ENCODE data around the gene LRP10. TPM values are rescaled to one million over a fixed set of nuclear protein-coding genes. Genes with fewer than 3 reads are reported as not detected.

Gene LRP10
- total RNA-seq, 2 experiments from 2014 or later, result 62.4 to 64.3 TPM

DNA sequence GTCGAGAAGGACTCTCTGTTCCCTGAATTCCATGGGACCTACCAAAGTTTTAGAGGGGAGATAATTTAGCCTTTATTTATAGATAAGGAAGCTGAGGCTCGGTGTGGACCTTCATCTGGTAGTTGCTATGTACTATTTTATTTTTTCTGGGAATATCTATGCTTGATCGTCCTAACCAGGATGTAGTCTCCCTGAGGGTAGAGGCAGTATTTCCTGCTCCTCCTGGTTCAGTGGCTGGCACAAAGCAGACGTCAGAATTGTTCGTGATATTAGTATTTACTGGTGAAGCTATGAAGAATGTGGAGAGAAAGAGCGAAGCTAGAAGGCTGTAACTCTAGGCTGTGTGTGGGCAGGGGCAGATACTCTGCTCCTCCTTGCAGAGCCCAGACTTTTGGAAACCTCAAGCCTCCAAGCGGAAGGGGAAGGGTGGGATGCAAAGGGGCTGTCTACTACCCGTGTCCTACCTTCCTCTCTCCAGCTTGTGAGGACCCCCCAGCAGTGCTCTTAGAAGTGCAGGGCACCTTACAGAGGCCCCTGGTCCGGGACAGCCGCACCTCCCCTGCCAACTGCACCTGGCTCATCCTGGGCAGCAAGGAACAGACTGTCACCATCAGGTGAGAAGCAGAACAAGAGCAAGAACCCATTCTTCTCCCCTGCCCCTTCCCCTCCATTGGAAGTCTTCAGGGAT is 1.4 kb downstream of the LRP10 start:
- Mint-ChIP-seq H3K9me3 (no peaks in the 10 kb centered on the region), H3K4me1 (ENCODE audit: low read depth) (peaks cover 33% of the 10 kb centered on the region), H3K27me3 (no peaks in the 10 kb centered on the region), H3K36me3 (peaks cover 30% of the 10 kb centered on the region), H3K27ac (peak overlapping the region; percentile 90), H3K4me3 (peak overlapping the region; percentile 88)
- DNase-seq, result no peak
- intact Hi-C loops (cut with micrococcal nuclease), result loop anchor here (1.0 kb wide), 1 partner anchor 27 kb away; no protein-coding TSS in a partner anchor
- CTCF ChIA-PET, result interaction anchor here (0.6 to 6.4 kb wide), 33 partner anchors 10 to 316 kb away, joined by 3 to 115 read pairs (median 4); partner anchors contain the start of genes DAD1, HAUS4, PRMT5 and RBM23
- POLR2A ChIA-PET, result interaction anchor here (0.5 to 2.7 kb wide), 10 partner anchors 9 to 284 kb away, joined by 3 to 16 read pairs (median 4); partner anchors contain the start of genes DAD1, OXA1L, PRMT5 and RBM23

DNA sequence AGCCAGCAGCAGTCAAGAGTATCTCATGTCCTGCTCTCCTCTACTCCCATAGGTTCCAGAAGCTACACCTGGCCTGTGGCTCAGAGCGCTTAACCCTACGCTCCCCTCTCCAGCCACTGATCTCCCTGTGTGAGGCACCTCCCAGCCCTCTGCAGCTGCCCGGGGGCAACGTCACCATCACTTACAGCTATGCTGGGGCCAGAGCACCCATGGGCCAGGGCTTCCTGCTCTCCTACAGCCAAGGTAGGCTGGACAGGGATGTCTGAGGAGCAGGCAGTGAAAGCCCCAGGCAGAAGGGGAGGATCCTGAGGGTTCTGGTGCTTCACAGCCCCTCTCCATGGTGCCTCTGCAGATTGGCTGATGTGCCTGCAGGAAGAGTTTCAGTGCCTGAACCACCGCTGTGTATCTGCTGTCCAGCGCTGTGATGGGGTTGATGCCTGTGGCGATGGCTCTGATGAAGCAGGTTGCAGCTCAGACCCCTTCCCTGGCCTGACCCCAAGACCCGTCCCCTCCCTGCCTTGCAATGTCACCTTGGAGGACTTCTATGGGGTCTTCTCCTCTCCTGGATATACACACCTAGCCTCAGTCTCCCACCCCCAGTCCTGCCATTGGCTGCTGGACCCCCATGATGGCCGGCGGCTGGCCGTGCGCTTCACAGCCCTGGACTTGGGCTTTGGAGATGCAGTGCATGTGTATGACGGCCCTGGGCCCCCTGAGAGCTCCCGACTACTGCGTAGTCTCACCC is 3.6 kb downstream of the LRP10 start:
- H3K27me3 Mint-ChIP-seq, result no peaks in the 10 kb centered on the region
- DNase-seq, result no peak

DNA sequence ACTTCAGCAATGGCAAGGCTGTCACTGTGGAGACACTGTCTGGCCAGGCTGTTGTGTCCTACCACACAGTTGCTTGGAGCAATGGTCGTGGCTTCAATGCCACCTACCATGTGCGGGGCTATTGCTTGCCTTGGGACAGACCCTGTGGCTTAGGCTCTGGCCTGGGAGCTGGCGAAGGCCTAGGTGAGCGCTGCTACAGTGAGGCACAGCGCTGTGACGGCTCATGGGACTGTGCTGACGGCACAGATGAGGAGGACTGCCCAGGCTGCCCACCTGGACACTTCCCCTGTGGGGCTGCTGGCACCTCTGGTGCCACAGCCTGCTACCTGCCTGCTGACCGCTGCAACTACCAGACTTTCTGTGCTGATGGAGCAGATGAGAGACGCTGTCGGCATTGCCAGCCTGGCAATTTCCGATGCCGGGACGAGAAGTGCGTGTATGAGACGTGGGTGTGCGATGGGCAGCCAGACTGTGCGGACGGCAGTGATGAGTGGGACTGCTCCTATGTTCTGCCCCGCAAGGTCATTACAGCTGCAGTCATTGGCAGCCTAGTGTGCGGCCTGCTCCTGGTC is 4.3 kb downstream of the LRP10 start:
- no peaks in the 10 kb centered on the region for H3K9me3 Mint-ChIP-seq
- intact Hi-C loops (cut with micrococcal nuclease), result no loop called here
- H3K36me3 Mint-ChIP-seq, result peaks cover 36% of the 10 kb centered on the region
- H3K4me1 Mint-ChIP-seq (ENCODE audit: low read depth), result peaks cover 23% of the 10 kb centered on the region
- CTCF ChIA-PET, result interaction anchor here (1.4 kb wide), 2 partner anchors 9 to 24 kb away, joined by 3 to 4 read pairs; no protein-coding TSS in a partner anchor
- no peak overlapping the region for H3K4me3 Mint-ChIP-seq
- no peak for DNase-seq
- no peak overlapping the region for H3K27ac Mint-ChIP-seq
- no peaks in the 10 kb centered on the region for H3K27me3 Mint-ChIP-seq
- POLR2A ChIA-PET, result no interaction called here

More for the DNA sequence above, 3.6 kb downstream of the LRP10 start:
- POLR2A ChIA-PET, result no interaction called here
- Mint-ChIP-seq H3K4me1 (ENCODE audit: low read depth) (peaks cover 29% of the 10 kb centered on the region), H3K4me3 (no peak overlapping the region), H3K9me3 (no peaks in the 10 kb centered on the region), H3K36me3 (peaks cover 36% of the 10 kb centered on the region), H3K27ac (no peak overlapping the region)
- CTCF ChIA-PET, result interaction anchor here (0.6 to 6.4 kb wide), 2 partner anchors 9 to 110 kb away, joined by 3 to 115 read pairs; partner anchors contain the start of gene REM2
- intact Hi-C loops (cut with micrococcal nuclease), result no loop called here

DNA sequence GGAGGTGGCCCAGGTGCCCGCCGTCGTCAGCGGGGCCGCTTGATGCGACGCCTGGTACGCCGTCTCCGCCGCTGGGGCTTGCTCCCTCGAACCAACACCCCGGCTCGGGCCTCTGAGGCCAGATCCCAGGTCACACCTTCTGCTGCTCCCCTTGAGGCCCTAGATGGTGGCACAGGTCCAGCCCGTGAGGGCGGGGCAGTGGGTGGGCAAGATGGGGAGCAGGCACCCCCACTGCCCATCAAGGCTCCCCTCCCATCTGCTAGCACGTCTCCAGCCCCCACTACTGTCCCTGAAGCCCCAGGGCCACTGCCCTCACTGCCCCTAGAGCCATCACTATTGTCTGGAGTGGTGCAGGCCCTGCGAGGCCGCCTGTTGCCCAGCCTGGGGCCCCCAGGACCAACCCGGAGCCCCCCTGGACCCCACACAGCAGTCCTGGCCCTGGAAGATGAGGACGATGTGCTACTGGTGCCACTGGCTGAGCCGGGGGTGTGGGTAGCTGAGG is 5.5 kb downstream of the LRP10 start:
- H3K36me3 Mint-ChIP-seq, result peaks cover 36% of the 10 kb centered on the region
- no peaks in the 10 kb centered on the region for H3K9me3 Mint-ChIP-seq
- no peak overlapping the region for H3K4me3 Mint-ChIP-seq
- H3K4me1 Mint-ChIP-seq (ENCODE audit: low read depth), result peaks cover 25% of the 10 kb centered on the region
- ChIA-PET CTCF (interaction anchor here (1.4 kb wide), 2 partner anchors 8 to 23 kb away, joined by 3 to 4 read pairs; no protein-coding TSS in a partner anchor), POLR2A (no interaction called here)
- no peak overlapping the region for H3K27ac Mint-ChIP-seq
- H3K27me3 Mint-ChIP-seq, result no peaks in the 10 kb centered on the region
- intact Hi-C loops (cut with micrococcal nuclease), result no loop called here
- no peak for DNase-seq

DNA sequence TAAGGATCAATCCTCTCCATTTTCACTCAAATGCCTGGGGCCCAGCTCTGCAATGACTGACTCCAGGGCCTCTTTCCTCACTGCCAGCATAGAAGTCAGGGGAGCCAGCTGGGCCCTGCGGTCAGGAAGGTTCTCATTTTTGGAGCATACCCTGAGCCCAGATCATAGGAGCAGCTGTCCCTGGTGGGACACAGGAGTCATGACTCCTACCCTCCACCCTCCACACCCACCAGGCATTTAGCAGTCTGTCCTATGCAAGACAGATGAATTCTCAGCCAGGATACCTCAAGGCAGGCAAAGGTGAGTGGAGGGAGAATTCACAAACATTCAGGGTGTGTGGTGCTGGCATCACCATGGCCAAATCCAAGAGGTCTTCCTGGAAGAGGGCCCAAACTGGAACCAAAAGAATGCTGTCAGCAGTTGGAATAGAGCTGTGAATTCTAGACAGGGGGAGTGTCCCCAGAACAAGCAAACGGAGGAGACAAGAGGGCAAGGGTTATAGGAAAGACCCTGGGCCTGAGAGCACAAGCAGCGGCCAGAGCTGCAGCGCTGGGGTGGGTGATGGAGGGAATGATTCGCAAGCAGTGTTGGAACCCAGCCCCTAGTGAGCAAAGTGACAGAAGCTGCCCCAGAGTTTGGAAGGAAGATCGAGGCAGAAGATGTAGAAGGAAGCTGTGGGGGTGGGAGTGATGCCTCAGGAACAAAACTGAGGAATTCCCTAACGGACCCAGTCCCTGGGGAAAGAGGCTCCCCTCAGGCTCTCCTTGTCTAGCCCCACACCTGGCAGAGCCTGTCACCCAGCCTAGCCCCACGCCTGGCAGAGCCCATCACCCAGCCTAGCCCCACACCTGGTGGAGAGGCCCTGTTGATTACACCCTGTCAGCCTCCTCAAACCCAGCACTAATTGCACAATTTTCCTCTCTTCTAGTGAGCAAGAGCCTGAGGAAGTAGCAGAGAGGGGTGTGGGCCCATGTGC is 7.0 kb downstream of the LRP10 start:
- Mint-ChIP-seq H3K4me3 (no peak overlapping the region), H3K27ac (no peak overlapping the region), H3K36me3 (peaks cover 30% of the 10 kb centered on the region), H3K27me3 (no peaks in the 10 kb centered on the region), H3K9me3 (no peaks in the 10 kb centered on the region), H3K4me1 (ENCODE audit: low read depth) (peaks cover 24% of the 10 kb centered on the region)
- CTCF ChIA-PET, result interaction anchor here (0.9 to 1.2 kb wide), 2 partner anchors 8 to 23 kb away, joined by 3 to 4 read pairs; no protein-coding TSS in a partner anchor
- intact Hi-C loops (cut with micrococcal nuclease), result no loop called here
- POLR2A ChIA-PET, result no interaction called here
- no peak for DNase-seq

DNA sequence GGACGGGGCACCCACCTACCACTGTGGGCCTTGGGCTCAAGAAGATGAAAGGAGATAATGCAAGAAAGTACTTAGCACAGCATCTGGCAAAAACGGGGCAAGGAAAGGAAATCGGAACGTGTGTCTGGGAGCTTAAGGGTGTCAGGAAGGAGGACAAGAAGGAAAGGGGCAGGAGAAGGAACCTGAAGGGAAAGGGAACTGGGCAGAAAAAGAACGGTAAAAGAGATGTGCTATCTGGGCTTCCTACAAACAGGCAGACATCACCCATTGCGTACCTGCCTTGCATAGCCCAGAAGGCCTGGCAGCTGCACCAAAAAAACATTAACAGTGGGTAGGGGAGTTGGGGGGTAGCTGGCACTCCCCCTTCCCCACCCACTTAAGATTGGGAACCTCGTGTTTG is 10.5 kb downstream of the LRP10 start:
- DNase-seq, result no peak
- intact Hi-C loops (cut with micrococcal nuclease), result no loop called here
- no peaks in the 10 kb centered on the region for H3K27me3 Mint-ChIP-seq
- POLR2A ChIA-PET, result interaction anchor here (1.0 to 1.9 kb wide), 3 partner anchors 8 to 11 kb away, joined by 3 to 8 read pairs (median 3); partner anchors contain the start of gene LRP10
- no peaks in the 10 kb centered on the region for H3K9me3 Mint-ChIP-seq
- H3K4me3 Mint-ChIP-seq, result no peak overlapping the region
- peaks cover 29% of the 10 kb centered on the region for H3K4me1 Mint-ChIP-seq (ENCODE audit: low read depth)
- H3K27ac Mint-ChIP-seq, result no peak overlapping the region
- CTCF ChIA-PET, result interaction anchor here (1.0 to 9.0 kb wide), 5 partner anchors 10 to 312 kb away, joined by 3 to 115 read pairs (median 4); partner anchors contain the start of gene LRP10
- peaks cover 11% of the 10 kb centered on the region for H3K36me3 Mint-ChIP-seq

DNA sequence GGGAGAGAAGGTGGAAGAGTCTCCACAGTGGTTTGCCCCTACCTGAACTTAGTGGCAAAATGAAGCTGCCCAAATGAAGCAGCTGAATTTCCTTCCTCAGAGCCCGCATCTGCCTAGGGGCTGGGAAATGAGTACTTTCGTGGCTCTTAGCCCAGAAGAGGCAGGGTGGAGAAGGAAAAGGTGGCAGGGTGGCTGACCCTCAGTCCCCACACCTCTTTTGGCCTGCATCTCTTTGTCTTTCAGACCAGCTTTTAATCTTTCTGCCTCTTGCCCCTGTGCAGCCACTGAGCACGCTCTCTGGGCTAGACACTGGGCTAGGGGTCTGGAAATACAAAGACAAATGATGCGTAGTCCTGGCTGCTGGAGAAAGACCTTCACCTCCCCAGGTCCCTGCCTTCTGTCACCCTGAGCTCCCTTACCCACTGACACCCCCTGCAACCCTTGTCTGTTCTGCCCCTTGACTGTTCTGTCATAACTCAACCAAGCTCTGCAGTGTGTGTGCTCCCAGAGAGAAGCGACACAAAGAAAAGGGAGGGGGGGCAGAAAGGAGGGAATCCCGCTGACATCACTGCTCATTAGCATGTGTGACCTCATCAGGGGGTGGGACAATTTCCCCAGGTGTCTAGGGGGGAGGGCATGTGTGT is 11.1 kb downstream of the LRP10 start:
- CTCF ChIA-PET, result interaction anchor here (1.0 to 9.0 kb wide), 6 partner anchors 10 to 312 kb away, joined by 3 to 115 read pairs (median 6); partner anchors contain the start of gene LRP10
- Mint-ChIP-seq H3K36me3 (peaks cover 9% of the 10 kb centered on the region), H3K4me3 (no peak overlapping the region), H3K27me3 (no peaks in the 10 kb centered on the region), H3K9me3 (no peaks in the 10 kb centered on the region), H3K4me1 (ENCODE audit: low read depth) (peaks cover 35% of the 10 kb centered on the region), H3K27ac (no peak overlapping the region)
- DNase-seq, result peak; percentile 53
- POLR2A ChIA-PET, result interaction anchor here (1.0 to 1.9 kb wide), 4 partner anchors 7 to 14 kb away, joined by 3 to 8 read pairs (median 4); partner anchors contain the start of gene LRP10
- intact Hi-C loops (cut with micrococcal nuclease), result no loop called here

DNA sequence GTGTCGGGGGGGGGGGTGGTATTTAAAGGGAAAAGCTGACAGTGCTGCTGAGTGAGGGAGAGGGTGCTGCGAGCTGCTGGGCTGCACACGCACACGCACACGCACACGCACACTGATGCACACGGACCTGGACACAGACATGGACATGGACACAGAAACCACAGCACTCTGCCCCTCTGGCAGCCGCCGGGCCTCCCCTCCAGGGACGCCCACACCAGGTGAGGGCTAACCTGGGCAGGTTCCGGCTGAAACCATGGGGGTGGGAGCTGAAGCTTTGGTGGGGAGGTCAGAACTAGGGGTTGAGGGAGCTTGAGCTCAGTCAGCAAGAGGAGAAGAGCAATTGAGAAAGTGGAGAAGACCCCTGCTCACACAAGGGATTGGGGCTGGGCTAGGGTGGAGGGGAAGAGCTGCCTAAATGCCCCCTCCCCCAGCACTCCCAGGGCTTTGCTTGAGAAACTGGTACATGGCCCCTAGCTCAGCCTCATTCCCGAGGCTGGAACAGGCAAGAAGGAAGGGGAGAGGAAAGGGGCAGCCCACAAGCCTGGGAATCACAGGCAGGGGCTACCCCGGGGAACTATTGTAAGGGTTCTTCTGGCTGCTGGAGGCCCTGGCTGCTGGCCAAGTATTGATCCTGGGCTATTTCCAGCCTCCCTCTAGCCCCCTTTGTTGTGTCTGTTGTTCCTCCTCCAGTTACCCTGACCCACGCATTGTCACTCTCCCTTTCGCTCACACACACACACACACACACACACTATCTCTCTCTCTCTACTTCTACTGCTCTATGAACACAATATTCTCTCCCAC is 11.8 kb downstream of the LRP10 start, which contains the start of gene REM2:
Gene REM2, plus strand, starts transcription at position 50 of the 804 bp plus-strand sequence. Its CDS starts 66 bp downstream, at position 116.
- no peak for DNase-seq
- H3K27ac Mint-ChIP-seq, result no peak within 1 kb of the TSS
- no peaks in the 10 kb centered on the region for H3K9me3 Mint-ChIP-seq
- no peaks in the 10 kb centered on the region for H3K27me3 Mint-ChIP-seq
- intact Hi-C loops (cut with micrococcal nuclease), result no loop called here
- CTCF ChIA-PET, result interaction anchor here (1.5 to 9.0 kb wide), 4 partner anchors 11 to 313 kb away, joined by 4 to 115 read pairs (median 8); partner anchors contain the start of gene LRP10
- H3K4me1 Mint-ChIP-seq (ENCODE audit: low read depth), result peaks cover 42% of the 10 kb centered on the region
- POLR2A ChIA-PET, result interaction anchor here (0.5 to 1.9 kb wide), 3 partner anchors 10 to 130 kb away, joined by 3 to 8 read pairs (median 6); no protein-coding TSS in a partner anchor
- H3K4me3 Mint-ChIP-seq, result no peak within 1 kb of the TSS
- H3K36me3 Mint-ChIP-seq, result peaks cover 2% of the 10 kb centered on the region

DNA sequence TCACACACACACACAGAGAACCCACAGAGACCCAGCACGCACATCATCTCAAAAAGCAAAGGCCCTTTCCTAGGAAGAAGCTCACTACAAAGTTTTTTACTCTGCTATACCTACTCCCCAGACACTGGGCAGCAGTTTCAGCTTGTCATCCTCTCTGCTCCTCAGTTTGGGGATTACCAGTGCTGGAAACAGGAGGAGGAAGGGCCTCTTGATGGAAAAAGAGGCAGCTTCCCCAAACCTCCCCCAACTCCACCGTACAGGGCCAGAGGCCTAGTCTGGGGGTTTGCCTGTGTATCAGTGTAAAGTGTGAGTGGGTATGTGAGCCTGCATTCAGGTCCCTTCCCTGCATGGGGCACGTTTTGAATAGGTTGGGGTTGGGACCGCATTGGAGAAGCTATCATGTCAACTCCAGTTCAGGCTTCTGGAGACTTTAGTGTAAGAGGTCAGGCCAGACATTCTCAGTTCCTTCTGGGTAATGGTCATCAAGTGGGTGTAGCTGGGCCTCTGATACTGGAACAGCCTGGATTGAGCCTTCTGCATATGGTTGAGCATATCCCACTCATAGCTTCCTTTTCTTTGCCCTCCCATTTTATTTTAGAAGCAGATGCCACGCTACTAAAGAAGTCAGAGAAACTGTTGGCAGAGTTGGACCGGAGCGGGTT is 12.7 kb downstream of the LRP10 start:
- ChIA-PET POLR2A (interaction anchor here (1.6 kb wide), 1 partner anchor 12 kb away, joined by 6 read pairs; no protein-coding TSS in a partner anchor), CTCF (interaction anchor here (1.1 to 9.0 kb wide), 6 partner anchors 12 to 314 kb away, joined by 3 to 115 read pairs (median 6); partner anchors contain the start of gene LRP10)
- DNase-seq, result no peak
- H3K9me3 Mint-ChIP-seq, result no peaks in the 10 kb centered on the region
- no peaks in the 10 kb centered on the region for H3K27me3 Mint-ChIP-seq
- H3K36me3 Mint-ChIP-seq, result no peaks in the 10 kb centered on the region
- H3K4me1 Mint-ChIP-seq (ENCODE audit: low read depth), result peaks cover 44% of the 10 kb centered on the region
- intact Hi-C loops (cut with micrococcal nuclease), result no loop called here
- H3K27ac Mint-ChIP-seq, result no peak overlapping the region
- no peak overlapping the region for H3K4me3 Mint-ChIP-seq

All from activated CD4-positive, alpha-beta memory T cell treated with anti-CD3 and anti-CD28 coated beads for 36 hours (primary cell).